Trophoblast cell (in vitro differentiated cells and primary cell): ENCODE measurements around the gene MTG1.

Source experiments
- DNase-seq, 2 donors: peaks; one replicate each; pipeline ENCODE4 v3.0.0-alpha.2; 2016
- H2AFZ ChIP-seq: 2 replicates; pipeline ENCODE4 v1.6.1; 2013; ENCODE audit warnings: low read length, moderate library complexity, mild to moderate bottlenecking; ENCODE audit not compliant: insufficient read depth, poor library complexity
- H2AK5ac ChIP-seq: 2 replicates; pipeline ENCODE4 v1.6.1; 2013; ENCODE audit warnings: mild to moderate bottlenecking, low read length
- H2BK120ac ChIP-seq: 2 replicates; pipeline ENCODE4 v1.6.1; 2013; ENCODE audit warnings: low read length, mild to moderate bottlenecking, moderate library complexity; ENCODE audit not compliant: insufficient read depth, poor library complexity
- H2BK12ac ChIP-seq: 2 replicates; pipeline ENCODE4 v1.6.1; 2013; ENCODE audit warnings: mild to moderate bottlenecking, low read length, moderate library complexity
- H2BK5ac ChIP-seq: 2 replicates; pipeline ENCODE4 v1.6.1; 2013; ENCODE audit warnings: low read length, low read depth, moderate library complexity, mild to moderate bottlenecking; ENCODE audit not compliant: poor library complexity
- H3K14ac ChIP-seq: 2 replicates; pipeline ENCODE4 v1.6.1; 2013; ENCODE audit warnings: mild to moderate bottlenecking, low read length
- H3K18ac ChIP-seq: 2 replicates; pipeline ENCODE4 v1.6.1; 2013; ENCODE audit warnings: mild to moderate bottlenecking, low read length
- H3K23ac ChIP-seq: 2 replicates; pipeline ENCODE4 v1.6.1; 2013; ENCODE audit warnings: low read length
- H3K27ac ChIP-seq: 2 replicates; pipeline ENCODE4 v1.5.1; 2013; ENCODE audit warnings: low read depth, mild to moderate bottlenecking, inconsistent platforms, low read length, moderate library complexity
- H3K27me3 ChIP-seq: 2 replicates; pipeline ENCODE4 v1.6.1; 2013; ENCODE audit warnings: inconsistent platforms, mild to moderate bottlenecking, low read length, moderate library complexity; ENCODE audit not compliant: insufficient read depth
- H3K36me3 ChIP-seq, 2 experiments: 1 replicate in 1 of 2; 2 replicates in 1 of 2; pipeline ENCODE4 v1.6.1; 2013; ENCODE audit warnings: low read length in 2 of 2, mild to moderate bottlenecking in 2 of 2, moderate library complexity in 1 of 2; ENCODE audit not compliant: insufficient read depth in 2 of 2, control insufficient read depth in 1 of 2
- H3K4ac ChIP-seq: 2 replicates; pipeline ENCODE4 v1.6.1; 2013; ENCODE audit warnings: low read depth, mild to moderate bottlenecking, low read length, moderate library complexity
- H3K4me1 ChIP-seq, 2 experiments: 1 replicate in 1 of 2; 2 replicates in 1 of 2; pipeline ENCODE4 v1.6.1; 2013; ENCODE audit warnings: low read length in 2 of 2, mild to moderate bottlenecking in 2 of 2, moderate library complexity in 1 of 2; ENCODE audit not compliant: insufficient read depth in 2 of 2, control insufficient read depth in 1 of 2
- H3K4me2 ChIP-seq: 2 replicates; pipeline ENCODE4 v1.6.1; 2013; ENCODE audit warnings: inconsistent platforms, mild to moderate bottlenecking, low read length, moderate library complexity
- H3K4me3 ChIP-seq: 2 replicates; pipeline ENCODE4 v1.5.1; 2013; ENCODE audit warnings: mild to moderate bottlenecking, low read depth, low read length, inconsistent platforms
- H3K79me1 ChIP-seq: one replicate; pipeline ENCODE4 v1.6.1; 2013; ENCODE audit warnings: low read length
- H3K79me2 ChIP-seq: 2 replicates; pipeline ENCODE4 v1.6.1; 2013; ENCODE audit warnings: low read length, mild to moderate bottlenecking; ENCODE audit not compliant: control insufficient read depth, insufficient read depth, poor library complexity
- H3K9ac ChIP-seq: 2 replicates; pipeline ENCODE4 v1.6.1; 2013; ENCODE audit warnings: mild to moderate bottlenecking, low read length
- H3K9me3 ChIP-seq: 2 replicates; pipeline ENCODE4 v1.6.1; 2013; ENCODE audit warnings: low read depth, mild to moderate bottlenecking, control low read depth, inconsistent platforms, low read length; ENCODE audit not compliant: insufficient read depth
- H4K12ac ChIP-seq: 2 replicates; pipeline ENCODE4 v1.6.1; 2013; ENCODE audit warnings: low read depth, mild to moderate bottlenecking, low read length, moderate library complexity
- H4K8ac ChIP-seq: 2 replicates; pipeline ENCODE4 v1.6.1; 2013; ENCODE audit warnings: low read depth, mild to moderate bottlenecking, low read length, moderate library complexity
- H4K91ac ChIP-seq: one replicate; pipeline ENCODE4 v1.6.1; 2013; ENCODE audit warnings: low read depth, mild to moderate bottlenecking, low read length, moderate library complexity
- WGBS: extraction: QIAGEN DNeasy Blood & Tissue Kit; methylation state at CpG from one replicate; pipeline ENCODE4 v1.1.7; 2013; ENCODE audit warnings: missing lambda C conversion rate; ENCODE audit not compliant: insufficient read length, insufficient coverage; ENCODE audit errors: extremely low coverage; 5-methylcytosine and 5-hydroxymethylcytosine counted together

Gene MTG1

GRCh38 chr10:133349160-133349568 lies 44.8 kb upstream of the MTG1 start:
- H3K36me3 ChIP-seq: no peaks in the 10 kb centered on the region
- H3K27me3 ChIP-seq: no peaks in the 10 kb centered on the region

GRCh38 chr10:133349577-133350011 lies 44.4 kb upstream of the MTG1 start:
- Histone ChIP-seq H2BK12ac (no peak overlapping the region), H3K4ac (no peak overlapping the region), H2AFZ (no peak overlapping the region), H3K14ac (no peak overlapping the region), H3K27me3 (no peaks in the 10 kb centered on the region), H3K4me1 (peaks cover 0 to 3% of the 10 kb centered on the region in 2 experiments), H4K91ac (no peak overlapping the region), H2AK5ac (no peak overlapping the region), H2BK5ac (no peak overlapping the region), H3K23ac (no peak overlapping the region), H3K79me1 (no peaks in the 10 kb centered on the region), H3K4me3 (no peak overlapping the region), H3K79me2 (no peaks in the 10 kb centered on the region), H4K12ac (no peak overlapping the region), H3K27ac (no peak overlapping the region), H4K8ac (no peak overlapping the region), H2BK120ac (no peak overlapping the region), H3K36me3 (no peaks in the 10 kb centered on the region), H3K4me2 (no peak overlapping the region), H3K9me3 (peaks cover 4% of the 10 kb centered on the region), H3K18ac (no peak overlapping the region), H3K9ac (no peak overlapping the region)
- DNase-seq: no peak
- WGBS: no CpG with 5 or more reads among the region's 9 CpGs

More at GRCh38 chr10:133349160-133349568, 44.8 kb upstream of the MTG1 start:
- H3K9me3 ChIP-seq: peaks cover 4% of the 10 kb centered on the region
- no peaks in the 10 kb centered on the region for H3K79me2 ChIP-seq
- H4K8ac ChIP-seq: no peak overlapping the region
- WGBS: 100% methylated on average over 4 of the region's 8 CpGs
- no peak overlapping the region for H3K18ac ChIP-seq
- DNase-seq: no peak
- peaks cover 0 to 3% of the 10 kb centered on the region in 2 experiments for H3K4me1 ChIP-seq
- no peaks in the 10 kb centered on the region for H3K79me1 ChIP-seq
- no peak overlapping the region for H4K91ac ChIP-seq
- H3K4ac ChIP-seq: no peak overlapping the region
- H2AFZ ChIP-seq: no peak overlapping the region
- H3K9ac ChIP-seq: no peak overlapping the region
- H4K12ac ChIP-seq: no peak overlapping the region
- peak overlapping the region; percentile 91 for H3K23ac ChIP-seq
- no peak overlapping the region for H2AK5ac ChIP-seq
- no peak overlapping the region for H3K4me2 ChIP-seq
- peak overlapping the region; percentile 35 for H3K4me3 ChIP-seq
- no peak overlapping the region for H3K14ac ChIP-seq
- no peak overlapping the region for H2BK120ac ChIP-seq
- H2BK5ac ChIP-seq: no peak overlapping the region
- H2BK12ac ChIP-seq: no peak overlapping the region
- H3K27ac ChIP-seq: no peak overlapping the region

- Histone ChIP-seq H2BK12ac (no peak overlapping the region), H3K18ac (no peak overlapping the region), H4K91ac (no peak overlapping the region), H3K4me2 (no peak overlapping the region), H2BK120ac (no peak overlapping the region), H3K79me1 (no peaks in the 10 kb centered on the region), H2BK5ac (no peak overlapping the region), H3K14ac (no peak overlapping the region), H3K4ac (no peak overlapping the region), H2AK5ac (no peak overlapping the region), H3K9me3 (peaks cover 4% of the 10 kb centered on the region), H3K4me3 (no peak overlapping the region), H2AFZ (no peak overlapping the region), H3K4me1 (peaks cover 0 to 3% of the 10 kb centered on the region in 2 experiments), H3K23ac (no peak overlapping the region), H3K9ac (no peak overlapping the region), H3K27me3 (no peaks in the 10 kb centered on the region), H4K8ac (no peak overlapping the region), H4K12ac (no peak overlapping the region), H3K79me2 (no peaks in the 10 kb centered on the region), H3K27ac (no peak overlapping the region), H3K36me3 (peaks cover 0 to 4% of the 10 kb centered on the region in 2 experiments)
- no CpG with 5 or more reads among the region's 12 CpGs for WGBS
- no peak for DNase-seq
These were observed 43.5 kb upstream of the MTG1 start for GRCh38 chr10:133350283-133350949.

GRCh38 chr10:133350950-133351329 lies 43.0 kb upstream of the MTG1 start:
- Histone ChIP-seq H2BK5ac (no peak overlapping the region), H3K9me3 (peaks cover 4% of the 10 kb centered on the region), H3K79me1 (no peaks in the 10 kb centered on the region), H3K9ac (no peak overlapping the region), H4K12ac (no peak overlapping the region), H4K91ac (no peak overlapping the region), H3K4me1 (peaks cover 0 to 3% of the 10 kb centered on the region in 2 experiments), H3K14ac (no peak overlapping the region), H2BK120ac (no peak overlapping the region), H2AFZ (no peak overlapping the region), H2AK5ac (no peak overlapping the region), H3K23ac (no peak overlapping the region), H3K4me2 (no peak overlapping the region), H3K4me3 (no peak overlapping the region), H4K8ac (no peak overlapping the region), H3K18ac (no peak overlapping the region), H2BK12ac (no peak overlapping the region), H3K79me2 (no peaks in the 10 kb centered on the region), H3K36me3 (peaks cover 1 to 4% of the 10 kb centered on the region in 2 experiments), H3K4ac (no peak overlapping the region), H3K27me3 (no peaks in the 10 kb centered on the region), H3K27ac (no peak overlapping the region)
- WGBS: no CpG with 5 or more reads among the region's 13 CpGs
- DNase-seq: no peak
